ENCODE measurements around the gene ECPAS. TPM values are rescaled to one million over a fixed set of nuclear protein-coding genes. Genes with fewer than 3 reads are reported as not detected.

ECPAS gene
- total RNA-seq, 1 experiment from 2014 or later: 116 TPM

- Histone ChIP-seq H3K9me3 (ENCODE audit: low read depth, low read length, poor library complexity, severe bottlenecking) (peaks cover 4% of the 10 kb centered on the region), H3K27me3 (replicated peaks; ENCODE audit: insufficient read depth, low read depth, low read length, poor library complexity) (no peaks in the 10 kb centered on the region), H3K36me3 (ENCODE audit: insufficient read depth, low read length, poor library complexity, severe bottlenecking) (no peaks in the 10 kb centered on the region), H3K4me3 (ENCODE audit: low read depth, low read length, poor library complexity, severe bottlenecking) (no peak overlapping the region), H3K27ac (ENCODE audit: low read depth, low read length, poor library complexity, severe bottlenecking) (no peak overlapping the region), H3K4me1 (ENCODE audit: insufficient read depth, low read length, poor library complexity, severe bottlenecking) (peaks cover 11% of the 10 kb centered on the region)
- no TSS peak for BruUV-seq (replicated peaks)
- POLR2A ChIA-PET (ENCODE audit: low non-redundant PET): no interaction called here
- DNase-seq (ENCODE audit: low spot score): no peak
- TF ChIP-seq, protein P1, sequence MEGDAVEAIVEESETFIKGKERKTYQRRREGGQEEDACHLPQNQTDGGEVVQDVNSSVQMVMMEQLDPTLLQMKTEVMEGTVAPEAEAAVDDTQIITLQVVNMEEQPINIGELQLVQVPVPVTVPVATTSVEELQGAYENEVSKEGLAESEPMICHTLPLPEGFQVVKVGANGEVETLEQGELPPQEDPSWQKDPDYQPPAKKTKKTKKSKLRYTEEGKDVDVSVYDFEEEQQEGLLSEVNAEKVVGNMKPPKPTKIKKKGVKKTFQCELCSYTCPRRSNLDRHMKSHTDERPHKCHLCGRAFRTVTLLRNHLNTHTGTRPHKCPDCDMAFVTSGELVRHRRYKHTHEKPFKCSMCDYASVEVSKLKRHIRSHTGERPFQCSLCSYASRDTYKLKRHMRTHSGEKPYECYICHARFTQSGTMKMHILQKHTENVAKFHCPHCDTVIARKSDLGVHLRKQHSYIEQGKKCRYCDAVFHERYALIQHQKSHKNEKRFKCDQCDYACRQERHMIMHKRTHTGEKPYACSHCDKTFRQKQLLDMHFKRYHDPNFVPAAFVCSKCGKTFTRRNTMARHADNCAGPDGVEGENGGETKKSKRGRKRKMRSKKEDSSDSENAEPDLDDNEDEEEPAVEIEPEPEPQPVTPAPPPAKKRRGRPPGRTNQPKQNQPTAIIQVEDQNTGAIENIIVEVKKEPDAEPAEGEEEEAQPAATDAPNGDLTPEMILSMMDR (conservative IDR thresholded peaks at IDR 0.05; ENCODE audit: low read depth, low read length): no peak
- no peak for TF ChIP-seq EZH2 (IDR thresholded peaks at IDR 0.05; ENCODE audit: borderline replicate concordance, low read depth, low read length, poor library complexity, severe bottlenecking)
- CTCF ChIA-PET: no interaction called here
- intact Hi-C loops (cut with micrococcal nuclease; ENCODE audit: unreplicated experiment): no loop called here
Measured at GRCh38 chr9:111531716-111532115, 47.5 kb upstream of the ECPAS start.

GRCh38 chr9:111529787-111530186 is 45.6 kb upstream of the ECPAS start:
- intact Hi-C loops (cut with micrococcal nuclease; ENCODE audit: unreplicated experiment): no loop called here
- H3K36me3 ChIP-seq (ENCODE audit: insufficient read depth, low read length, poor library complexity, severe bottlenecking): no peaks in the 10 kb centered on the region
- H3K4me1 ChIP-seq (ENCODE audit: insufficient read depth, low read length, poor library complexity, severe bottlenecking): peaks cover 17% of the 10 kb centered on the region
- peak; percentile 74 for DNase-seq (ENCODE audit: low spot score)
- BruUV-seq (replicated peaks): no TSS peak
- H3K4me3 ChIP-seq (ENCODE audit: low read depth, low read length, poor library complexity, severe bottlenecking): no peak overlapping the region
- peaks cover 4% of the 10 kb centered on the region for H3K27me3 ChIP-seq (replicated peaks; ENCODE audit: insufficient read depth, low read depth, low read length, poor library complexity)
- ChIA-PET POLR2A (ENCODE audit: low non-redundant PET) (interaction anchor here (0.5 to 0.6 kb wide), 2 partner anchors 43 to 389 kb away, joined by 3 read pairs; no protein-coding TSS in a partner anchor), CTCF (no interaction called here)
- no peaks in the 10 kb centered on the region for H3K9me3 ChIP-seq (ENCODE audit: low read depth, low read length, poor library complexity, severe bottlenecking)
- no peak overlapping the region for H3K27ac ChIP-seq (ENCODE audit: low read depth, low read length, poor library complexity, severe bottlenecking)
- no peak for TF ChIP-seq EZH2 (IDR thresholded peaks at IDR 0.05; ENCODE audit: borderline replicate concordance, low read depth, low read length, poor library complexity, severe bottlenecking)
- TF ChIP-seq, protein P1 (conservative IDR thresholded peaks at IDR 0.05; ENCODE audit: low read depth, low read length): no peak

GRCh38 chr9:111527347-111527746 is 43.2 kb upstream of the ECPAS start:
- no peak for DNase-seq (ENCODE audit: low spot score)
- TF ChIP-seq, protein P1 (conservative IDR thresholded peaks at IDR 0.05; ENCODE audit: low read depth, low read length): no peak
- no peak for TF ChIP-seq EZH2 (IDR thresholded peaks at IDR 0.05; ENCODE audit: borderline replicate concordance, low read depth, low read length, poor library complexity, severe bottlenecking)
- Histone ChIP-seq H3K4me1 (ENCODE audit: insufficient read depth, low read length, poor library complexity, severe bottlenecking) (peaks cover 17% of the 10 kb centered on the region), H3K4me3 (ENCODE audit: low read depth, low read length, poor library complexity, severe bottlenecking) (no peak overlapping the region), H3K27me3 (replicated peaks; ENCODE audit: insufficient read depth, low read depth, low read length, poor library complexity) (peaks cover 4% of the 10 kb centered on the region), H3K9me3 (ENCODE audit: low read depth, low read length, poor library complexity, severe bottlenecking) (no peaks in the 10 kb centered on the region), H3K36me3 (ENCODE audit: insufficient read depth, low read length, poor library complexity, severe bottlenecking) (no peaks in the 10 kb centered on the region), H3K27ac (ENCODE audit: low read depth, low read length, poor library complexity, severe bottlenecking) (no peak overlapping the region)
- no TSS peak for BruUV-seq (replicated peaks)
- intact Hi-C loops (cut with micrococcal nuclease; ENCODE audit: unreplicated experiment): no loop called here
- ChIA-PET POLR2A (ENCODE audit: low non-redundant PET) (no interaction called here), CTCF (no interaction called here)

Measured in A673 (cell line).